Esophagus muscularis mucosa (tissue), 3 donors: ENCODE measurements around the gene ST6GAL2.
A peak's percentile ranks its signal among the peaks of the same experiment; 100 is the strongest.

Experiments
- POLR2A ChIP-seq: fragments of 450-650 bp; IDR thresholded peaks from one replicate; pipeline ENCODE4 v1.6.1; 2017; ENCODE audit warnings: antibody characterized with exemption, moderate library complexity, mild to moderate bottlenecking, low read depth
- TF ChIP-seq, protein P1 (sequence below), 3 experiments: fragments of 200-600 bp in 2 of 3; fragments of 450-650 bp in 1 of 3; sonication (generic) in 2 of 3; IDR thresholded peaks; one replicate each; pipeline ENCODE4 v1.5.1; 2017 to 2019; ENCODE audit warnings: antibody characterized with exemption in 3 of 3, mild to moderate bottlenecking in 2 of 3, moderate library complexity in 1 of 3

GRCh38 chr2:106839849-106840595, 45.9 kb downstream of the ST6GAL2 start:
- TF ChIP-seq, protein P1, sequence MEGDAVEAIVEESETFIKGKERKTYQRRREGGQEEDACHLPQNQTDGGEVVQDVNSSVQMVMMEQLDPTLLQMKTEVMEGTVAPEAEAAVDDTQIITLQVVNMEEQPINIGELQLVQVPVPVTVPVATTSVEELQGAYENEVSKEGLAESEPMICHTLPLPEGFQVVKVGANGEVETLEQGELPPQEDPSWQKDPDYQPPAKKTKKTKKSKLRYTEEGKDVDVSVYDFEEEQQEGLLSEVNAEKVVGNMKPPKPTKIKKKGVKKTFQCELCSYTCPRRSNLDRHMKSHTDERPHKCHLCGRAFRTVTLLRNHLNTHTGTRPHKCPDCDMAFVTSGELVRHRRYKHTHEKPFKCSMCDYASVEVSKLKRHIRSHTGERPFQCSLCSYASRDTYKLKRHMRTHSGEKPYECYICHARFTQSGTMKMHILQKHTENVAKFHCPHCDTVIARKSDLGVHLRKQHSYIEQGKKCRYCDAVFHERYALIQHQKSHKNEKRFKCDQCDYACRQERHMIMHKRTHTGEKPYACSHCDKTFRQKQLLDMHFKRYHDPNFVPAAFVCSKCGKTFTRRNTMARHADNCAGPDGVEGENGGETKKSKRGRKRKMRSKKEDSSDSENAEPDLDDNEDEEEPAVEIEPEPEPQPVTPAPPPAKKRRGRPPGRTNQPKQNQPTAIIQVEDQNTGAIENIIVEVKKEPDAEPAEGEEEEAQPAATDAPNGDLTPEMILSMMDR (IDR thresholded peaks at IDR 0.05), result peak; percentile 40 to 43 (median 42)
- no peak for TF ChIP-seq POLR2A
